SK-N-SH (cell line): ENCODE data around the gene FOSL1. TPM values are rescaled to one million over a fixed set of nuclear protein-coding genes. Genes with fewer than 3 reads are reported as not detected.

ENCODE experiments used
- CTCF ChIA-PET: fragments of 300-600, 350-600 bp; formaldehyde crosslinking; extraction: SDS; loops from one replicate; lab custom pipeline; 2021; lab: Yijun Ruan, JAX
- POLR2A ChIA-PET: fragments of 350-600 bp; sonication (Branson Sonifier 250); formaldehyde crosslinking; extraction: SDS; loops from one replicate; lab custom pipeline; 2020; ENCODE audit warnings: antibody characterized with exemption, inconsistent platforms; lab: Yijun Ruan, JAX
- DNase-seq: peaks from one replicate; pipeline ENCODE4 v3.0.0; 2012
- H2AFZ ChIP-seq: fragments of 200-600 bp; sonication (generic); 2 replicates; pipeline ENCODE4 v1.8.1; 2016; ENCODE audit warnings: antibody characterized with exemption, mild to moderate bottlenecking, low read depth
- H3F3A ChIP-seq: fragments of 200-600 bp; sonication (generic); replicated peaks from 2 replicates; pipeline ENCODE3; 2016; ENCODE audit warnings: antibody characterized with exemption, mild to moderate bottlenecking; ENCODE audit not compliant: insufficient read depth
- H3K27ac ChIP-seq, 2 experiments: fragments of 200-500 bp in 1 of 2; fragments of 200-600 bp in 1 of 2; sonication (Bioruptor generic) in 1 of 2; sonication (generic), shearing (Covaris generic) in 1 of 2; 2 replicates each; pipeline versions ENCODE4 v1.5.1 to v1.6.1; 2014 to 2016; ENCODE audit warnings: low read depth in 2 of 2, inconsistent platforms in 1 of 2, low read length in 1 of 2, mild to moderate bottlenecking in 1 of 2, mixed read lengths in 1 of 2
- H3K27me3 ChIP-seq: fragments of 200-600 bp; sonication (generic), shearing (Covaris generic); 2 replicates; pipeline ENCODE4 v1.6.1; 2016; ENCODE audit warnings: mixed run types; ENCODE audit not compliant: insufficient read depth
- H3K36me3 ChIP-seq, 2 experiments: fragments of 200-500 bp in 1 of 2; fragments of 200-600 bp in 1 of 2; sonication (Bioruptor generic) in 1 of 2; sonication (generic) in 1 of 2; replicated peaks in 1 of 2; 2 replicates each; pipeline versions ENCODE3 to v1.5.1; 2014 to 2016; ENCODE audit warnings: low read length in 1 of 2, mild to moderate bottlenecking in 1 of 2; ENCODE audit not compliant: insufficient read depth in 2 of 2, control insufficient read depth in 1 of 2
- H3K4me1 ChIP-seq, 2 experiments: fragments of 200-500 bp in 1 of 2; fragments of 200-600 bp in 1 of 2; sonication (Bioruptor generic) in 1 of 2; sonication (generic), shearing (Covaris generic) in 1 of 2; 2 replicates each; pipeline versions ENCODE4 v1.5.1 to v1.6.1; 2014 to 2016; ENCODE audit warnings: low read depth in 1 of 2, low read length in 1 of 2, mixed run types in 1 of 2; ENCODE audit not compliant: insufficient read depth in 2 of 2, control insufficient read depth in 1 of 2
- H3K4me2 ChIP-seq: fragments of 200-600 bp; sonication (generic), shearing (Covaris generic); 2 replicates; pipeline ENCODE4 v1.6.1; 2017; ENCODE audit warnings: mixed run types
- H3K4me3 ChIP-seq, 2 experiments: fragments of 200-500 bp in 1 of 2; fragments of 200-600 bp in 1 of 2; sonication (Bioruptor generic) in 1 of 2; sonication (generic), shearing (Covaris generic) in 1 of 2; 2 replicates each; pipeline versions ENCODE4 v1.5.1 to v1.8.1; 2014 to 2016; ENCODE audit warnings: low read depth in 2 of 2, inconsistent platforms in 1 of 2, low read length in 1 of 2, mild to moderate bottlenecking in 1 of 2, mixed read lengths in 1 of 2, moderate library complexity in 1 of 2
- H3K79me2 ChIP-seq: fragments of 200-600 bp; sonication (generic); 2 replicates; pipeline ENCODE4 v1.8.1; 2017; ENCODE audit warnings: mild to moderate bottlenecking; ENCODE audit not compliant: insufficient read depth
- H3K9ac ChIP-seq: fragments of 200-600 bp; sonication (generic); 2 replicates; pipeline ENCODE4 v1.6.1; 2017; ENCODE audit warnings: mixed run types
- H3K9me2 ChIP-seq: fragments of 200-600 bp; sonication (generic); 2 replicates; pipeline ENCODE4 v1.6.1; 2017; ENCODE audit warnings: mixed run types
- H3K9me3 ChIP-seq: fragments of 200-600 bp; sonication (generic); 2 replicates; pipeline ENCODE4 v1.6.1; 2017; ENCODE audit warnings: mixed run types, mild to moderate bottlenecking, moderate library complexity
- H4K20me1 ChIP-seq: fragments of 200-600 bp; sonication (generic); 2 replicates; pipeline ENCODE4 v1.6.1; 2017; ENCODE audit warnings: mild to moderate bottlenecking, mixed run types; ENCODE audit not compliant: insufficient read depth
- CHD2 ChIP-seq: fragments of 150-350 bp; IDR thresholded peaks from 2 replicates; pipeline ENCODE4 v1.6.1; 2018; ENCODE audit warnings: low read length; ENCODE audit not compliant: partially characterized antibody
- EZH2phosphoT487 ChIP-seq: fragments of 200-600 bp; sonication (generic); IDR thresholded peaks from 2 replicates; pipeline ENCODE4 v1.6.1; 2017; ENCODE audit warnings: low read depth, mixed run types, mild to moderate bottlenecking, antibody characterized with exemption, moderate library complexity, borderline replicate concordance
- FOXJ3 ChIP-seq: sonication (generic); formaldehyde crosslinking; IDR thresholded peaks from 2 replicates; pipeline ENCODE4 v1.5.1; 2020; ENCODE audit warnings: mild to moderate bottlenecking, missing genetic modification reagents
- FOXM1 ChIP-seq: IDR thresholded peaks from 2 replicates; pipeline ENCODE4 v1.4.0; 2012; ENCODE audit warnings: low read depth, mild to moderate bottlenecking
- GABPA ChIP-seq: IDR thresholded peaks from 2 replicates; pipeline ENCODE4 v1.4.0; 2012; ENCODE audit warnings: low read depth, mild to moderate bottlenecking
- JUND ChIP-seq: IDR thresholded peaks from 2 replicates; pipeline ENCODE4 v1.4.0; 2012
- MAX ChIP-seq: IDR thresholded peaks from 2 replicates; pipeline ENCODE4 v1.4.0; 2012; ENCODE audit warnings: low read depth
- MEF2A ChIP-seq: IDR thresholded peaks from 2 replicates; pipeline ENCODE4 v1.4.0; 2012; ENCODE audit warnings: low read depth, borderline replicate concordance
- MXI1 ChIP-seq: IDR thresholded peaks from 2 replicates; pipeline ENCODE4 v1.6.1; 2012; ENCODE audit warnings: mild to moderate bottlenecking, low read depth, low read length, improper control_type of control experiment
- RAD21 ChIP-seq: IDR thresholded peaks from 2 replicates; pipeline ENCODE4 v1.6.1; 2012; ENCODE audit warnings: mild to moderate bottlenecking, low read length
- REST ChIP-seq: IDR thresholded peaks from 2 replicates; pipeline ENCODE4 v1.6.1; 2012; ENCODE audit warnings: mild to moderate bottlenecking, low read depth, low read length, moderate library complexity
- SMC3 ChIP-seq: IDR thresholded peaks from 2 replicates; pipeline ENCODE4 v1.6.1; 2012; ENCODE audit warnings: low read depth, low read length, improper control_type of control experiment
- TAF1 ChIP-seq: IDR thresholded peaks from 2 replicates; pipeline ENCODE4 v1.6.1; 2012; ENCODE audit warnings: low read depth, mild to moderate bottlenecking, low read length, moderate library complexity, borderline replicate concordance
- YY1 ChIP-seq: IDR thresholded peaks from 2 replicates; pipeline ENCODE4 v1.4.0; 2012; ENCODE audit warnings: low read depth, mild to moderate bottlenecking
- WGBS: methylation state at CpG from one replicate; pipeline ENCODE4 v1.1.6; 2017; ENCODE audit warnings: low lambda C conversion rate; 5-methylcytosine and 5-hydroxymethylcytosine counted together
- polyA plus RNA-seq, 3 experiments: library from polyadenylated mRNA; depleted of rRNA; stranded (reverse); fragments of >200 nt; gene quantifications; 2 replicates each; pipeline ENCODE4 v1.2.3, GENCODE V29; 2012

Gene FOSL1
- polyA plus RNA-seq, 1 of the 3 experiments (the other 2 are of a cell fraction), result 30.1 TPM

DNA sequence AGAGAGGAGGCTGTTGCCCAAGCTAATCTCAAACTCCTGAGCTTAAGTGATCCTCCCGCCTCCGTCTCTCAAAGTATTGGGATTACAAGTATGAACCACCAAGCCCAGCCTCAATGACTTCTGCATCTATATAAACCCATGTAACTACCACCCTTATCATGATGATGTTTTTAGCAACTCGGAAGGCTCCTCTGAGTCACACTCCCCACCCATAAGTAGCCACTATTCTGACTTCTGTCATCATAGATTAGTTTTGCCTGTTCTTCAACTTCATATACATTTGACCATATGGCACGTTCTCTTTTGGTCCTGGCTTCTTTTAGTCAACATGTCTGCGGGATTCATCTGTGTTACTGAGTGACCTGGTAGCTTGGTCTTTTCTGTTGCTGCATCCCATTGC lies 6.4 kb upstream of the FOSL1 start:
- no peak overlapping the region for H3K9ac ChIP-seq
- H3K27ac ChIP-seq, result no peak overlapping the region
- POLR2A ChIA-PET, result no interaction called here
- H3K36me3 ChIP-seq, result no peaks in the 10 kb centered on the region
- no peaks in the 10 kb centered on the region for H3K9me2 ChIP-seq
- no peaks in the 10 kb centered on the region for H3K27me3 ChIP-seq
- peaks cover under 1 to 26% of the 10 kb centered on the region in 2 experiments; a peak in 3 of 4 replicates for H3K4me1 ChIP-seq
- TF ChIP-seq FOXJ3 (CRISPR knock-in tag) (no peak), MXI1 (no peak), MEF2A (no peak), MAX (no peak)
- TF ChIP-seq, all 33 proteins: peak for 0
- Histone ChIP-seq H3K4me2 (no peak overlapping the region), H3K4me3 (no peak overlapping the region), H3F3A (peaks cover 48% of the 10 kb centered on the region), H3K9me3 (no peaks in the 10 kb centered on the region), H3K79me2 (peaks cover 27% of the 10 kb centered on the region), H4K20me1 (no peaks in the 10 kb centered on the region), H2AFZ (0 out of 2 replicates have a peak overlapping the region, but pooled peaks have one; percentile 20)
- WGBS, result 85% methylated on average over 5 of the region's 5 CpGs
- CTCF ChIA-PET, result interaction anchor here (1.1 to 2.5 kb wide), 4 partner anchors 10 to 82 kb away, joined by 3 to 16 read pairs (median 9); partner anchors contain the start of gene FIBP
- DNase-seq, result no peak

DNA sequence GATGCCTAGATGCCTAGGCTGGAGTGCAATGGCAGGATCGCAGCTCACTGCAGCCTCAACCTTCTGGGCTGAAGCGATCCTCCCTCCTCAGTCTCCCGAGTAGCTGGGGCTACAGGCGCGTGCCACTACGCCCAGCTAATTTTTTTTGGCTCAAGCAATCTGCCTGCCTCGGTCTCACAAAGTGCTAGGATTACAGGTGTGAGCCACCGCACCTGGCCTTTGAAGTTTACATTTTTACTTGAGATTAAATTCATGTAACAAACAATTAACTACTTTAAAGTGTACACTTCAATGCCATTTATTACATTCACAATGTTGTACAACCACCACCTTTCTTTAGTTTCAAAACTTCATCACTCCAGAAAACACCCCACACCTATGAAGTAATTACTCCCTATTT lies 3.5 kb upstream of the FOSL1 start:
- WGBS, result 75% methylated on average over 8 of the region's 8 CpGs
- POLR2A ChIA-PET, result no interaction called here
- no peak for TF ChIP-seq CHD2
- TF ChIP-seq SMC3, result no peak
- no peak for TF ChIP-seq YY1
- no peak for TF ChIP-seq FOXM1
- TF ChIP-seq MXI1, result no peak
- TF ChIP-seq JUND, result no peak
- no peak for TF ChIP-seq MEF2A
- no peak for TF ChIP-seq RAD21
- TF ChIP-seq TAF1, result no peak
- TF ChIP-seq REST, result no peak
- TF ChIP-seq EZH2phosphoT487, result no peak
- TF ChIP-seq GABPA, result no peak
- H3K4me2 ChIP-seq, result peak overlapping the region; percentile 75
- H3K9me2 ChIP-seq, result no peaks in the 10 kb centered on the region
- no peaks in the 10 kb centered on the region for H3K27me3 ChIP-seq
- no peaks in the 10 kb centered on the region for H3K9me3 ChIP-seq
- peaks cover 3% of the 10 kb centered on the region for H4K20me1 ChIP-seq
- no peak for DNase-seq
- peaks cover 52% of the 10 kb centered on the region for H3K79me2 ChIP-seq
- H3K36me3 ChIP-seq, result peaks cover 0 to 2% of the 10 kb centered on the region in 2 experiments
- peaks cover 48% of the 10 kb centered on the region for H3F3A ChIP-seq
- no peak overlapping the region for H3K4me3 ChIP-seq
- H2AFZ ChIP-seq, result no peak overlapping the region
- H3K4me1 ChIP-seq, result peaks cover 0 to 26% of the 10 kb centered on the region in 2 experiments; a peak in 3 of 4 replicates
- H3K27ac ChIP-seq, result peak overlapping the region in 1 of 2 experiments; percentile 95; a peak in 2 of 4 replicates
- H3K9ac ChIP-seq, result peak overlapping the region; percentile 70
- CTCF ChIA-PET, result interaction anchor here (1.1 to 4.1 kb wide), 2 partner anchors 15 to 19 kb away, joined by 3 to 35 read pairs; partner anchors contain the start of genes CCDC85B and FIBP
